NCI-H345 (cell line): ENCODE measurements around the gene WDR4.
"Not testable (repeated sequence)": the region's sequence is repeated elsewhere in the genome, so short reads cannot be mapped to it uniquely, and the experiment has no call there.

Experiments used
- DNase-seq: peaks from one replicate; lab custom pipeline; 2025; lab: John Stamatoyannopoulos, UW

Gene WDR4

GRCh38 chr21:42815217-42815616 lies 64.1 kb downstream of the WDR4 start:
- no peak for DNase-seq

GRCh38 chr21:42812528-42813241 lies 66.7 kb downstream of the WDR4 start:
- not testable (repeated sequence) for DNase-seq

- DNase-seq: no peak
Measured at GRCh38 chr21:42811960-42812359, 67.4 kb downstream of the WDR4 start.

- DNase-seq: no peak
Measured at GRCh38 chr21:42809577-42810475, 69.5 kb downstream of the WDR4 start.

GRCh38 chr21:42809171-42809570 lies 70.2 kb downstream of the WDR4 start:
- no peak for DNase-seq

- no peak for DNase-seq
Measured at GRCh38 chr21:42807938-42808613, 71.3 kb downstream of the WDR4 start.

GRCh38 chr21:42807293-42807895 lies 71.9 kb downstream of the WDR4 start:
- DNase-seq: not testable (repeated sequence)

GRCh38 chr21:42806509-42807140 lies 72.7 kb downstream of the WDR4 start:
- no peak for DNase-seq

GRCh38 chr21:42801616-42802015 lies 77.7 kb downstream of the WDR4 start:
- DNase-seq: not testable (repeated sequence)

GRCh38 chr21:42799948-42800347 lies 79.4 kb downstream of the WDR4 start:
- no peak for DNase-seq

GRCh38 chr21:42799516-42799915 lies 79.8 kb downstream of the WDR4 start:
- DNase-seq: no peak
